IPS-18c (cell line): Measurements from ENCODE around the gene PSMC6.
"Not testable (repeated sequence)": the region's sequence is repeated elsewhere in the genome, so short reads cannot be mapped to it uniquely, and the experiment has no call there.

Experiments used
- H3K4me3 ChIP-seq: 2 replicates; pipeline ENCODE4 v1.7.0; 2013; ENCODE audit warnings: low read depth, mild to moderate bottlenecking, low read length, moderate library complexity; ENCODE audit not compliant: insufficient read depth
- H3K9me3 ChIP-seq: one replicate; pipeline ENCODE4 v1.6.1; 2013; ENCODE audit warnings: mild to moderate bottlenecking, low read length, moderate library complexity; ENCODE audit not compliant: control insufficient read depth, insufficient read depth

The PSMC6 gene

GRCh38 chr14:52755607-52756316 is 48.8 kb downstream of the PSMC6 start:
- Histone ChIP-seq H3K4me3 (no peak overlapping the region), H3K9me3 (no peaks in the 10 kb centered on the region)

GRCh38 chr14:52759145-52759544 is 52.1 kb downstream of the PSMC6 start:
- H3K4me3 ChIP-seq, result no peak overlapping the region
- no peaks in the 10 kb centered on the region for H3K9me3 ChIP-seq

DNA sequence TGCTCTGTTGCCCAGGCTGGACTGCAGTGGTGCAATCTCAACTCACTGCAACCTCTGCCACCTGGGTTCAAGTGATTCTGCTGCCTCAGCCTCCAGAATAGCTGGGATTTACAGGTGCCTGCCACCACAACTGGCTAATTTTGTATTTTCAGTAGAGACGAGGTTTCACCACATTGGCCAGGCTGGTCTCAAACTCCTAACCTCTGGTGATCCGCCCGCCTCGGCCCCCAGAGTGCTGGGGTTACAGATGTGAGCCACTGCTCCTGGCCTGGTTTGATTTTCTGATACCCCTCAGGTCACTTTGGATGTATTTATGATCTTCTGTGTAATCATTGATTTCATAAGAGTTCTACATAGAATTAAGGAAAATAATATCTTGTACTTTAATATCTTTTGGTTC is 55.9 kb downstream of the PSMC6 start:
- not testable (repeated sequence) for H3K4me3 ChIP-seq, H3K9me3 ChIP-seq

DNA sequence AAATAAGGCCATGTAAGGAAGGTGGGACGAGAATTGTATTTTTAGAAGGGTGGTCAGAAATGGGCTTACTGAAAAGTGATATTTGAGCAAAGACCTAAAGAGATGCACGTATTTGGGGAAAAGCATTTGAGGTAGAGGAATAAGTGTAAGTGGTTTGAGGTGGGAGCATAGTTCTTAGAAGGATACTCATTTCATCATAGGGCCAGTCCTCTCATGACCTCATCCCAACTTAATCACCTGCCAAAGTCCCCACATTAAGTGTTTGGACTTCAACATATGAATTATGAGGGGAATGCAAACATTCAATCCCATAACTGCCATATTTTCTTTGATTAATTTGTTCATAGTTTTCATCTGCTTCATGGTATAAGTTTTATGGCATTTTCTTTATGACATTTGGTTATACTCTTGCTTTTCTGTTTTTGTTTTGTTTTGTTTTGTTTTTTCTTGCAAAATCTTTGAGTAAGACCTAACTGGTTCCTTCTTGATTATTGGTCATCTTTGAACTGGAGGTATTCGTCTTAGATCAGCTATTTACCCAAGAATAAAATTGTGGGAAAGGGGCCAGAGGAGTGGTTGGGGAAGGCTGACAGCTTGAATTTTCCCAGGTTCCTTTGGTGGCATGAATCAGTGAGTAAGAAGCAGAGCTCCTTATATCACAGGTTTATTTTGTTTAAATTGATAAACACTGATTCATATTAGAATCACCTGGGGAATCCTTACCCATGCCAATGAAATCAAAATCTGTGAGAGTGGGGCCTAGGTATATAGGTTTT is 60.2 kb downstream of the PSMC6 start:
- Histone ChIP-seq H3K9me3 (no peaks in the 10 kb centered on the region), H3K4me3 (no peak overlapping the region)

DNA sequence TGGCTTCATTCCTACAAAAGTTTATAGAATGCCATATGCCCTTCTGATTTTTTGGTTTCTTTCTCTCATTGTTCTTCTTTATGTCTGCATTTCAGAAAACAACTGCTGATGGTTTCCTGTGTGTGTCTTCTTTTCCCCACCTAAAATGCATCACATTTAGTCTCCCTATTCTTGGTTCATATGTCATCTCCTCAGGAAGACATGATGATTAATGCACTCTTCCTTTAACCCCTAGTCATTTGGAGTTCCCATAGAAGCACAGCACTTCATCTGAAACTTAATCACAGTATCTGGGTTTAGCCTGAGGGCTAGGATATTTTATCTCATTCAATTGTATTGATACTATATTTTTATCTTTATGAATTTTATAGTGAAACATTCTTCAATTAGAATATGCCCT is 62.9 kb downstream of the PSMC6 start:
- Histone ChIP-seq H3K9me3 (no peaks in the 10 kb centered on the region), H3K4me3 (no peak overlapping the region)

GRCh38 chr14:52776816-52777215 is 69.8 kb downstream of the PSMC6 start:
- Histone ChIP-seq H3K9me3 (no peaks in the 10 kb centered on the region), H3K4me3 (no peak overlapping the region)
